Activated gamma-delta T cell (primary cell): Measurements from ENCODE around the gene COCH.
"Not testable (repeated sequence)": the region's sequence is repeated elsewhere in the genome, so short reads cannot be mapped to it uniquely, and the experiment has no call there.

Experiments used
- DNase-seq: peaks from one replicate; lab custom pipeline; 2025; lab: John Stamatoyannopoulos, UW

COCH gene

GRCh38 chr14:30925254-30925653 lies 50.9 kb downstream of the COCH start:
- no peak for DNase-seq

- no peak for DNase-seq
Measured at GRCh38 chr14:30928462-30928861, 54.1 kb downstream of the COCH start.

GRCh38 chr14:30933937-30934336 lies 59.6 kb downstream of the COCH start:
- not testable (repeated sequence) for DNase-seq

- DNase-seq: no peak
Measured at GRCh38 chr14:30935445-30935844, 61.1 kb downstream of the COCH start.

GRCh38 chr14:30938617-30939016 lies 64.3 kb downstream of the COCH start:
- no peak for DNase-seq
